ENCODE measurements around the gene TMEM132D.

The TMEM132D gene

GRCh38 chr12:129821964-129822363 lies 81.9 kb downstream of the TMEM132D start:
- DNase-seq: no peak

GRCh38 chr12:129819391-129819790 lies 84.4 kb downstream of the TMEM132D start:
- DNase-seq: no peak

- DNase-seq: no peak
These were observed 88.0 kb downstream of the TMEM132D start for GRCh38 chr12:129815846-129816245.

GRCh38 chr12:129811963-129812362 lies 91.9 kb downstream of the TMEM132D start:
- no peak for DNase-seq

GRCh38 chr12:129807136-129807535 lies 96.7 kb downstream of the TMEM132D start:
- no peak for DNase-seq

DNA sequence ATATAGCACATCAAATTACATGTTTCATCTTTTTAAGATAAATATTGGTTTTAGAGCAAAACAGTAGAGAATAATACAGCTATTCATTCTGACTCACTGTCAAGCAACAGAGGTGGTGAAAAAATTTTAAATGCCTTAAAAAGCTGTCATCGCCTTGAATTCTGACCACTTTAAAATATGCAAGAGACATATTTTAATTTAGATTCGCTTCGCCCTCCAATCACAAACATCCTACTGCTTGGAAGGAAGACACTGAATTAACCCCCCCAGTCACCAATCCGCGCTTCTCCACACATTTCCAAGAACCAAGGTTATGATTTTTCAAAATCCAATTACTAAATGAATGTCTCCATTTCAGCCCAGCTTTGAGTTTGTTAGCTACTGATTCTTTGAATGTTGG lies 112.4 kb downstream of the TMEM132D start:
- no peak for DNase-seq

- DNase-seq: no peak
These were observed 112.9 kb downstream of the TMEM132D start for GRCh38 chr12:129790930-129791329.

DNA sequence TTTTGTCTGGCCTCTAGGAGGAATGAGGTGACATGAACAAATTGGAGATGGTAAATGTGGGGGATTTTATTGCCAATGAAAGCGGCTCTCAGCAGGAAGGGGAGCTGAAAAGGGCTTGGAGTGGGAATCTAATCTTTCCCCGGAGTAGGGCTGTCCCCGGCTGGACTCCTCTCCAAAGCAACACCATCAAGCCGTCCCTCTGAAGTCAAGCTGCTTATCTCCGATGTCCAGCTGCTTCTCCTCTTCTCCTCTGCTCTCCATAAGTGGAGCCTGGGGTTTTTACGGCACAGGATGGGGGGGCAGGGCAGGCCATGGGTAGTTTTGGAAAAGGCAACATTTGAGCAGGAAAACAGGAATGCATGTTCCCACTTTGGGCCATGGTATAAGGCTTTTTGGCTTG lies 113.5 kb downstream of the TMEM132D start:
- no peak for DNase-seq

DNA sequence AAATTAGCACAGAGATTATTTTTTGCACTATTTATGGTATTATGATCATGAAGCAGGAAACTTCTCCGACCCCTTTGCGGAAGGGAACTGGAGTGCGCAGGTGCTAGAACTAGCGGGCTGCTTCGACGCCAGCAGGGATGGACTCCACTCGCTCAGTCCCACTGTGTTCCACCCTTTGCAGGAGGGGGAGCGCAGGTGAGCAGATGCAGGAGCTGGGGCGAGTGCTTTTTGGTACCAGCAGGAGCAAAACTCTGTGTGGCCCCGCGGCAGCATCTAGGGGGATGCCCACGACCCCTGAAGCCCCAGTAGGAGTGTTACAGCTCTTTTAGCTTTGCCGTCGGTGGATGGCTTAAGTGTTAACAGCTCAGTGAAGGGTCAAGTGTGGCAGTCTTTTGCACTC lies 113.9 kb downstream of the TMEM132D start:
- DNase-seq: no peak

DNA sequence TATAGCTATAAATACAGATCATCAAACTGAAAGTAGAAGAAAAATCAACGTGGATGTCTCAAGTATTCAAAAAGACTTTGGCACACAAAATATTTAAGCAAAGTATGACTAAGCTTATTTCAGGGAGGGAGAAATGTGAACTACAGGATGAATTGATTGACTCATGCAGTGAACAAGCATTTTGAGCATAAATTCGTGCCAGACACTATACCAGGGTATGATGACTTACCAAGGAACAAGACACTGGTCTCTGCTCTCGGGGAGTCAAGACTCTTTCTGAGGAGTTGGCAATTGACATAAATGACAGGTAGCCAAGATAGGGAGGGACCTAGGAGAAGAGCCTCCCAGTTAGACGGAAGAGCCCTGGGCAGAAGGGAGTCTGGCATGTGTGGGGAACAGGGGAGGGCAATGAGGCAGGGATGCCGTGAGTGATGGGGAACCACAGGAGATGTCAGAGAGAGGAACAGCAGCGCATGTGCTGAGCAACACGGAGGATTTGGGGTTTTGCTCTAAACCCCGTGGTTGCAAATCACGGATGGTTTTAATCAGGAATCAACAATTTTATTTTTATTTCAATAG lies 115.2 kb downstream of the TMEM132D start:
- DNase-seq: no peak

- no peak for DNase-seq
These were observed 123.8 kb downstream of the TMEM132D start for GRCh38 chr12:129779989-129780388.

DNA sequence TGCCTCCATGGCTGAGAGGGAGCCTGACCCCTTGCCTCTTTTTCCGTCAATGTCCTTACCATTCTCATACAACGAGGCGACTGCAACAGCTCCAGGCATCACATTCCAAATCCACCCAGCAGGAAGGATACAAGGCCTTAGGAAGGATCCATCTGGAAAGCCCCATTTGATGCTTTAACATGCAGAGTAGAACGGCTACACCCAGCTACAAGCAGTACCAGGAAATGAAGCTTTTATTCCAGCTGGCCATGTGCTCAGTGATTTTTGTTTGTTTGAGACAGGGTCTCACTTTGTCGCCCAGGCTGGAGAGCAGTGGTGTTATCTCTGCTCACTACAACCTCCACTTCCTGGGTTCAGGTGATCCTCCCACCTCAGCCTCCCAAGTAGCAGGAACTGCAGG lies 124.8 kb downstream of the TMEM132D start:
- no peak for DNase-seq

DNA sequence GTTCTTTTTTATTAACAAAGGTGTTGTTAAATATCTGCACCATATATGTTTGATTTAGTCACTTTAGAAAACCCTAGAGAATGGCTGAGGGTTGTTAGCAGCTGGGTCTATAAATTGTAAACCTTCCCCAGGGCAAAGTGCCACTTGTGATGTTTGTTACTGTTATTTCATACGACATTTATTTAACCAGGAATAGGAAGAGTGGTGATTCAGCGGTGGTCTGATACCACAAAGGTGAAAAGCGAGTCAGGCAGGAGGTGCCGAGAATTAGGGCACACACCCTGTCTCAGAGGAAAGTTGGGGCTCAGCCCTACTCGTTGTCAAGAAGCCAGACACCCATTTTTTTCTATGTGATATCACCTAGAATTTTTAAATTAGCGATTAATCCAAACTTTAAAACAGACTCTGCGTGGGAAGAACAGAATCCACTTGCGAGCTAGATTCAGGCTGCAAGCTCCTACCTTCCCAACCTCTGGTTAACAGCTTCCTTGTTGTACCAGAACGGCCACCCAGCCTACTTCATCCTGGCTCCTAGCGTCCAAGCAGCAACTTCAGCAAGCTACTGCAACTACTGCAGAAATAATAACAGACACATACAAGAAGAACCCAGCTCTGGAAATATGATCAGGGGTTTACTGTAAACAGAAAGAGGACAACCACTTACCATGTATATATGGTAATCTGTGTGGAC lies 126.7 kb downstream of the TMEM132D start:
- no peak for DNase-seq

- no peak for DNase-seq
These were observed 131.0 kb downstream of the TMEM132D start for GRCh38 chr12:129772501-129773493.

GRCh38 chr12:129771238-129771637 lies 132.6 kb downstream of the TMEM132D start:
- DNase-seq: no peak

DNA sequence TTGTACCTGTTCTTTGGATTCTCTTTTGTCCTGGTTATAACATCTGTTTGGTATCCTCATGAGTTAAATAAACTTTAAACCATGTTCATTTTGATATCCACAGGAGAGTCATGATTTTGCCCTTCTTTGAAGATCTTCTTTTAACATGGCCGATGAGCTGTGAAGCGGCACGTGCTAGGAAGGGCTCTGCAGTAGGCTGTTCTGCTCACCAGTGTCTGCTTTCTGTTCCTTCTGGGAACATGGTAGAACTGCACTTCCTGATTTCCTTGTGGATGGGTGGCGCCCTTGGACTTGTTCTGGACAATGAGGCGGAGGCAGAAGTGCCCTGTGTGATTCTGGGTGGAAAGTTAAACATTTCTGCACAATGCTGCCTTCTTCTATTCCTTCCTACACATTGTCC lies 138.1 kb downstream of the TMEM132D start:
- DNase-seq: no peak

DNA sequence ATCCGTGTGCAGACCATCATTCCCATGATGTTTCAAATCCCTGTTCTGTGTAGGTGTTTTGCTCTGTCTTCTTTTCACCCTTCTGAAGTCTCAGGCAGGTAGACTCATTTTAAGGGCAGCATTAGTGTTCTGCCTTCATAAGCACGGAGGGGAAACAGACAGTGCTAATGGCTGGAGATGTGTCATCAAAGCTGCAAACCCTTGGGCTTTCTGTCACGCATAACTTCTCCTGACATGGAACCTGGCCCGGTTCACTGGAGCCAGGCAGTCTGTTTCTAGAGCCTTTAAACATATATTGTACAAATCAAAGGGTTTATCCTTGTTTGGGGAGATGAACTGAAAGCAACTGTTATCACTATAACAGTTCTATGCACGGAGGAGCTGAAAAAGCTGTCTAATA lies 141.4 kb downstream of the TMEM132D start:
- DNase-seq: no peak

DNA sequence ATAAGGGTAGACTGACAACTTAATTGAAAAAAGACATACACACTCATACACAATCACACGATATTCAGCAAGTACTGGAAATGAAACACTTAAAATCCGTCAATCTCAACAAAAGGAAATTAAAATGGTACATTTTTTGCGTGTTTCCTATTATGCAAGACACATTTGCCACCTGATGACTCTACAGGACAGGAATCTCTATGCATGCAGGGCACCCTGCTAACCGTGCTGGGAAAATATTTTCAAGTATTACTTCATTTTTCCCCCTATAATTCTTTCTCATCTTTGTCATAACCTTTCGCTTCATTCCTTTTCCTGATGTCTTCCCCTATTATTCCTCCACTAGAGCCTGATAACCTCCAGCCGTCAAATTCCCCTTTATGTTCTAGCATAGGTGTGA lies 150.2 kb downstream of the TMEM132D start:
- no peak for DNase-seq

- DNase-seq: no peak
These were observed 153.4 kb downstream of the TMEM132D start for GRCh38 chr12:129750421-129750820.

DNA sequence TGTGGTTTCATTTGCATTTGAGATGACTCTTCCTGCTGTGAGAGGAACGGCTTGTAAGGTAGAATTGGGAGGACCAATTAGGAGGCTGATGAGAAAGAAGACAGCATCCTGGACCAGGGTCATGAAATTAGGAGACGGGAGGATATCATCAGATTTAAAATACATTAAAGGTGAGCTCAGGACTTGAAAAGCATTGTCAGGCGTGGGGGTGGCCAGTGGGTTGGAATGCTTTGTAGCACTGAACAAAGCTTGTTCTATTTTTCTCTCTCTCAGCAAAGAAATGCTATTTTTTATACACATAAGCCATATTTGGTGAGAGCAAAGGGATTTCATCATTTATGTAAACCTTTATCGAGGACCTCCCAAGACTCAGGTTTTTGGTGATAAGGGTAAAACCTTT lies 157.5 kb downstream of the TMEM132D start:
- DNase-seq: no peak

GRCh38 chr12:129729170-129729569 lies 174.7 kb downstream of the TMEM132D start:
- no peak for DNase-seq

GRCh38 chr12:129727100-129727499 lies 176.7 kb downstream of the TMEM132D start:
- no peak for DNase-seq

GRCh38 chr12:129723260-129723659 lies 180.6 kb downstream of the TMEM132D start:
- DNase-seq: no peak

DNA sequence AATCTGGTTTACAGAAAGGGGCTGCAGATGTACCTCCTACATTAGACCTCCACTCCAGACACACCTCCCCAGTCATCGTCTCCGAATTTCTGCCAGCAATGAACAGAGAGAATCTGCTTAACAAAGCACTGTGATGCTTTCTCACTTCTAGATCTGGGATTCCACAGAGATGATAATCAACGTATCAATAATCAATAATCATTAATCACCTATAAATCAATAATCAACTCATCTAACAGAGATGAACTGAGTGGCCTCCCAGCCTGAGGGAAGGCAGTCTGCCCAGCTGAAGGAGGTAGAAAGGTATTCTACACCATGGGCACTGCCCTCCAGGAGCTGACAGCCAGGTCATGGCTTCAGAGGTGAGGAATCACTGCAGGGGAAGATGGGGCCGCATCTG lies 183.2 kb downstream of the TMEM132D start:
- no peak for DNase-seq
